SU-DHL-6 (cell line): ENCODE measurements around the gene ESYT1.

Experiments
- H2AFZ ChIP-seq: fragments of 200-600 bp; sonication (generic); 2 replicates; pipeline ENCODE4 v1.6.1; 2014; ENCODE audit warnings: low read depth, mild to moderate bottlenecking, moderate library complexity, mixed read lengths, antibody characterized with exemption, low read length; ENCODE audit not compliant: severe bottlenecking
- H3F3A ChIP-seq: fragments of 200-600 bp; shearing (Covaris generic); 2 replicates; pipeline ENCODE4 v1.6.0; 2016; ENCODE audit warnings: antibody characterized with exemption, mild to moderate bottlenecking; ENCODE audit not compliant: insufficient read depth
- H3K27ac ChIP-seq: fragments of 200-600 bp; sonication (generic); 2 replicates; pipeline ENCODE4 v1.5.1; 2016; ENCODE audit warnings: low read depth, mild to moderate bottlenecking, low read length, moderate library complexity, mixed read lengths
- H3K27me3 ChIP-seq: fragments of 200-600 bp; sonication (generic), shearing (Covaris generic); 2 replicates; pipeline ENCODE4 v1.6.0; 2014; ENCODE audit warnings: mild to moderate bottlenecking, low read length
- H3K36me3 ChIP-seq: fragments of 200-600 bp; sonication (generic); 2 replicates; pipeline ENCODE4 v1.6.1; 2014; ENCODE audit warnings: mild to moderate bottlenecking, low read length, mixed read lengths
- H3K4me2 ChIP-seq: fragments of 300-600, 200-600 bp; shearing (Covaris generic), sonication (generic); 2 replicates; pipeline ENCODE4 v1.6.0; 2014; ENCODE audit warnings: low read length, low read depth, mild to moderate bottlenecking; ENCODE audit not compliant: poor library complexity, severe bottlenecking
- H3K4me3 ChIP-seq: fragments of 200-600 bp; sonication (generic); 2 replicates; pipeline ENCODE4 v1.5.1; 2014; ENCODE audit warnings: antibody characterized with exemption, low read length, mild to moderate bottlenecking, mixed read lengths; ENCODE audit not compliant: insufficient read depth, poor library complexity, severe bottlenecking
- H3K79me2 ChIP-seq: fragments of 200-600 bp; sonication (generic); 2 replicates; pipeline ENCODE4 v1.6.1; 2014; ENCODE audit warnings: mild to moderate bottlenecking, low read length, moderate library complexity; ENCODE audit not compliant: insufficient read depth
- H3K9ac ChIP-seq: fragments of 200-600 bp; sonication (generic); 2 replicates; pipeline ENCODE4 v1.7.0; 2014; ENCODE audit warnings: mild to moderate bottlenecking, low read length
- H3K9me2 ChIP-seq: fragments of 200-600 bp; sonication (generic); replicated peaks from 2 replicates; pipeline ENCODE4 v1.6.1; 2014; ENCODE audit warnings: low read length; ENCODE audit not compliant: insufficient read depth
- H3K9me3 ChIP-seq: fragments of 200-600 bp; sonication (generic); 2 replicates; pipeline ENCODE4 v1.6.1; 2014; ENCODE audit warnings: low read length, mixed read lengths; ENCODE audit not compliant: insufficient read depth
- H4K20me1 ChIP-seq: fragments of 200-600 bp; sonication (generic); 2 replicates; pipeline ENCODE4 v1.6.1; 2014; ENCODE audit warnings: low read depth, mild to moderate bottlenecking, antibody characterized with exemption, low read length, moderate library complexity, mixed read lengths
- CTCF ChIP-seq: fragments of 200-600 bp; sonication (generic); IDR thresholded peaks from one replicate; pipeline ENCODE4 v1.5.1; 2017; ENCODE audit warnings: antibody characterized with exemption, mild to moderate bottlenecking, low read length, moderate library complexity; ENCODE audit not compliant: insufficient read depth, poor library complexity, severe bottlenecking
- EZH2phosphoT487 ChIP-seq: fragments of 200-600 bp; sonication (generic), shearing (Covaris generic); conservative IDR thresholded peaks from 2 replicates; pipeline ENCODE4 v1.6.1; 2018; ENCODE audit warnings: mild to moderate bottlenecking, antibody characterized with exemption, low read length, moderate library complexity, mixed read lengths

ESYT1 gene

GRCh38 chr12:56130876-56131275 is 2.8 kb downstream of the ESYT1 start:
- Histone ChIP-seq H3K79me2 (peaks cover 15% of the 10 kb centered on the region; the same call in 1 of the 2 replicates), H3K27ac (no peak overlapping the region), H3K27me3 (no peaks in the 10 kb centered on the region), H3K4me3 (no peak overlapping the region), H3K9ac (no peak overlapping the region), H2AFZ (no peak overlapping the region), H3K4me2 (no peak overlapping the region), H3K9me2 (no peaks in the 10 kb centered on the region), H3F3A (peaks cover 14% of the 10 kb centered on the region), H3K36me3 (no peaks in the 10 kb centered on the region), H4K20me1 (no peaks in the 10 kb centered on the region), H3K9me3 (no peaks in the 10 kb centered on the region)
- TF ChIP-seq EZH2phosphoT487: no peak
- no peak for TF ChIP-seq CTCF

- Histone ChIP-seq H3K4me2 (no peak overlapping the region), H3K9me2 (no peaks in the 10 kb centered on the region), H3K27me3 (no peaks in the 10 kb centered on the region), H3K27ac (no peak overlapping the region), H3K79me2 (no peaks in the 10 kb centered on the region), H3K36me3 (no peaks in the 10 kb centered on the region), H4K20me1 (no peaks in the 10 kb centered on the region), H3F3A (no peaks in the 10 kb centered on the region), H2AFZ (no peak overlapping the region), H3K9me3 (no peaks in the 10 kb centered on the region), H3K9ac (no peak overlapping the region), H3K4me3 (no peak overlapping the region)
- no peak for TF ChIP-seq CTCF
- TF ChIP-seq EZH2phosphoT487: no peak
These were observed 6.8 kb downstream of the ESYT1 start for GRCh38 chr12:56134897-56135296.

DNA sequence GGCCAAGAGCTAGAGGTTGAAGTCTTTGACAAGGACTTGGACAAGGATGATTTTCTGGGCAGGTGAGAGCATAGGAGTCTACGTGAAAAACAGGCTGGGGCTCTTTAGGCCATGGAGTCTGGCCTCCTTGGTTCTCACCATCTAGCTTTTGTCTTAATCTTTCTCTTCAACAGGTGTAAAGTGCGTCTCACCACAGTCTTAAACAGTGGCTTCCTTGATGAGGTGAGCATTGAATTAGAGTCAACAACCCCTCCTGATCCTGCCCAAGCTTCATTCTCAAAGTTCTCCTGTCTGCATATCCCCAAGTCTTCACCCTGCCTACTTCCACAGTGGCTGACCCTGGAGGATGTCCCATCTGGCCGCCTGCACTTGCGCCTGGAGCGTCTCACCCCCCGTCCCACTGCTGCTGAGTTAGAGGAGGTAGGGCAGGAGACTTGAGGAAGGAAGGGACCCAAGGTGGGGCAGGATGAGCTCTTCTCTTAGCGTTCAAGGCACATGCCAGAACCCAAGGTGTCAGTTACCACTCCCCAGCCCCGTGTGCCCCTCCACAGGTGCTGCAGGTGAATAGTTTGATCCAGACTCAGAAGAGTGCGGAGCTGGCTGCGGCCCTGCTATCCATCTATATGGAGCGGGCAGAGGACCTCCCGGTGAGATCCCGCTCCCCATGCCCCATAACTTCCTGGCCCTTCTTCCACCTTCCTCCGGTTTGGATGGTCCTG is 9.9 kb downstream of the ESYT1 start:
- no peak for TF ChIP-seq EZH2phosphoT487
- Histone ChIP-seq H3K36me3 (peaks cover 3% of the 10 kb centered on the region; the same call in 1 of the 2 replicates), H3K4me2 (no peak overlapping the region)

More for the DNA sequence above, 9.9 kb downstream of the ESYT1 start:
- H3K27ac ChIP-seq: no peak overlapping the region
- H3K4me3 ChIP-seq: no peak overlapping the region
- H3K79me2 ChIP-seq: no peaks in the 10 kb centered on the region
- H3K27me3 ChIP-seq: no peaks in the 10 kb centered on the region
- H4K20me1 ChIP-seq: no peaks in the 10 kb centered on the region
- no peaks in the 10 kb centered on the region for H3F3A ChIP-seq
- H3K9ac ChIP-seq: no peak overlapping the region
- H2AFZ ChIP-seq: no peak overlapping the region
- no peaks in the 10 kb centered on the region for H3K9me2 ChIP-seq
- H3K9me3 ChIP-seq: no peaks in the 10 kb centered on the region
